HEK293T (cell line): ENCODE measurements around the gene GJC1.

Experiments
- CTCF ChIA-PET: fragments of 350-600 bp; formaldehyde crosslinking; extraction: SDS; loops from one replicate; lab custom pipeline; 2021; ENCODE audit warnings: antibody characterized with exemption, inconsistent platforms; lab: Yijun Ruan, JAX
- POLR2A ChIA-PET: fragments of 350-600 bp; formaldehyde crosslinking; extraction: SDS; loops from one replicate; lab custom pipeline; 2020; ENCODE audit warnings: antibody characterized with exemption, inconsistent platforms; lab: Yijun Ruan, JAX
- DNase-seq: peaks from one replicate; pipeline ENCODE4 v3.0.0; 2012; ENCODE audit warnings: mixed read lengths; ENCODE audit errors: extremely low spot score
- ARNT ChIP-seq: fragments of 450-650 bp; IDR thresholded peaks from 2 replicates; pipeline ENCODE4 v1.6.1; 2017; ENCODE audit warnings: mild to moderate bottlenecking
- BHLHE40 ChIP-seq: fragments of 450-650 bp; IDR thresholded peaks from 2 replicates; pipeline ENCODE4 v1.6.1; 2016; ENCODE audit warnings: mild to moderate bottlenecking, moderate library complexity, borderline replicate concordance
- CTBP1 ChIP-seq: fragments of 450-650 bp; IDR thresholded peaks from 2 replicates; pipeline ENCODE4 v1.6.1; 2016; ENCODE audit warnings: borderline replicate concordance
- ELF4 ChIP-seq: fragments of 450-650 bp; IDR thresholded peaks from 2 replicates; pipeline ENCODE4 v1.6.1; 2017; ENCODE audit warnings: antibody characterized with exemption
- FOXA1 ChIP-seq: fragments of 450-650 bp; IDR thresholded peaks from 2 replicates; pipeline ENCODE4 v1.6.1; 2016; ENCODE audit warnings: mild to moderate bottlenecking
- FOXK2 ChIP-seq: fragments of 450-650 bp; IDR thresholded peaks from 2 replicates; pipeline ENCODE4 v1.6.1; 2016; ENCODE audit warnings: mild to moderate bottlenecking
- FOXM1 ChIP-seq: fragments of 450-650 bp; IDR thresholded peaks from 2 replicates; pipeline ENCODE4 v1.6.1; 2017; ENCODE audit warnings: mild to moderate bottlenecking, borderline replicate concordance
- HDGF ChIP-seq: fragments of 450-650 bp; IDR thresholded peaks from 2 replicates; pipeline ENCODE4 v1.6.1; 2017; ENCODE audit warnings: antibody characterized with exemption, borderline replicate concordance
- L3MBTL2 ChIP-seq: fragments of 450-650 bp; conservative IDR thresholded peaks from 2 replicates; pipeline ENCODE4 v1.6.1; 2016; ENCODE audit warnings: mild to moderate bottlenecking
- LEF1 ChIP-seq: fragments of 450-650 bp; IDR thresholded peaks from 2 replicates; pipeline ENCODE4 v1.6.1; 2017; ENCODE audit warnings: mild to moderate bottlenecking, borderline replicate concordance
- NFRKB ChIP-seq: fragments of 450-650 bp; IDR thresholded peaks from 2 replicates; pipeline ENCODE4 v1.6.1; 2016; ENCODE audit warnings: mild to moderate bottlenecking, moderate library complexity
- SP1 ChIP-seq: fragments of 450-650 bp; IDR thresholded peaks from 2 replicates; pipeline ENCODE4 v1.6.1; 2017
- SUZ12 ChIP-seq: fragments of 450-650 bp; IDR thresholded peaks from 2 replicates; pipeline ENCODE4 v1.6.1; 2016; ENCODE audit warnings: mild to moderate bottlenecking
- TARDBP ChIP-seq: fragments of 450-650 bp; IDR thresholded peaks from 2 replicates; pipeline ENCODE4 v1.6.1; 2016
- ZNF384 ChIP-seq: fragments of 450-650 bp; IDR thresholded peaks from 2 replicates; pipeline ENCODE4 v1.6.1; 2016
- TF ChIP-seq, protein P1 (sequence below): fragments of 450-650 bp; IDR thresholded peaks from 2 replicates; pipeline ENCODE4 v1.6.1; 2016

GJC1 gene

DNA sequence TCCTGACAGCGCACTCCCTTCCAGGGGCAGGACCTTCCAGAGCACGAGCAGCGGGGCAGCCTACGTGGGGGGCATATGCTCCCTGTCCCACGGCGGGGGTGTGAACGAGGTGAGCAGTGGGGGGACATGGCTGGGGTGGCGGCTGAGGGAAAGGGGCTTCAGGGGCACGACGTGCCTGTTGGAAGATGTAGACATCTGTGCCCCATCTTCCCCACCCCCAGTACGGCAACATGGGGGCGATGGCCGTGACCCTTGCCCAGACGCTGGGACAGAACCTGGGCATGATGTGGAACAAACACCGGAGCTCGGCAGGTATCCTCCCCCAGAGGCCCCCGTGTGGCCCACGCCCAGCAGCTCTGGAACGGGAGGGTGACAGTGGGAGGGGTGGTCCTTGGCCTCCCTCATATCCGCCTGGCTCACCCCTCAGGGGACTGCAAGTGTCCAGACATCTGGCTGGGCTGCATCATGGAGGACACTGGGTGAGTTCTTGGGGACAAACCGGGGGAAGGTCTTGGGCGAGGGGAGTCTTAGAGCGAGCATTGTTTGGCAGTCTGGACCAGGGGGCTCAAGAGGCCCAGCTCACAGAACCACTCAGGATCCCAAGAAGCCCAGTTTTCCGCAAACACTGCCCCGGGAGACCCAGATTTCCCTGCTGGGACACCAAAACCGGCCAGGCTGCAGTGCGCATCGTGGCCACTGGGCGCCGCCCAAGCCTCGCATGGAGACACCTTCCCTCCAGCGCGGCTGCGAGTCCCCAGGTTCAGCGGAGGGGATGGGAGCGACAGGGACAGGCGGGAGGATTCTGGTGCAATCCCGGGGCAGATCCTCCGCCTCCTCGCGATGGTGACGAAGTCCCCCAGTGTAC lies 55.6 kb downstream of the GJC1 start:
- DNase-seq, result peak; percentile 92
- TF ChIP-seq, protein P1, sequence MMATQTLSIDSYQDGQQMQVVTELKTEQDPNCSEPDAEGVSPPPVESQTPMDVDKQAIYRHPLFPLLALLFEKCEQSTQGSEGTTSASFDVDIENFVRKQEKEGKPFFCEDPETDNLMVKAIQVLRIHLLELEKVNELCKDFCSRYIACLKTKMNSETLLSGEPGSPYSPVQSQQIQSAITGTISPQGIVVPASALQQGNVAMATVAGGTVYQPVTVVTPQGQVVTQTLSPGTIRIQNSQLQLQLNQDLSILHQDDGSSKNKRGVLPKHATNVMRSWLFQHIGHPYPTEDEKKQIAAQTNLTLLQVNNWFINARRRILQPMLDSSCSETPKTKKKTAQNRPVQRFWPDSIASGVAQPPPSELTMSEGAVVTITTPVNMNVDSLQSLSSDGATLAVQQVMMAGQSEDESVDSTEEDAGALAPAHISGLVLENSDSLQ, result peak; percentile 17; the same call in 1 of the 2 replicates
- TF ChIP-seq HDGF, result 0 out of 2 replicates have a peak, but pooled peaks have one; percentile 15
- no peak for TF ChIP-seq SUZ12
- POLR2A ChIA-PET, result interaction anchor here (1.3 to 1.5 kb wide), 2 partner anchors 68 to 93 kb away, joined by 3 to 6 read pairs; no protein-coding TSS in a partner anchor

GRCh38 chr17:44773140-44773539 lies 56.9 kb downstream of the GJC1 start:
- POLR2A ChIA-PET, result interaction anchor here (1.1 kb wide), 1 partner anchor 13 kb away, joined by 3 read pairs; no protein-coding TSS in a partner anchor
- CTCF ChIA-PET, result no interaction called here
- DNase-seq, result no peak
- TF ChIP-seq HDGF, result no peak

More for the DNA sequence above, 55.6 kb downstream of the GJC1 start:
- CTCF ChIA-PET, result interaction anchor here (0.6 to 2.4 kb wide), 7 partner anchors 15 to 104 kb away, joined by 3 to 17 read pairs (median 5); no protein-coding TSS in a partner anchor

DNA sequence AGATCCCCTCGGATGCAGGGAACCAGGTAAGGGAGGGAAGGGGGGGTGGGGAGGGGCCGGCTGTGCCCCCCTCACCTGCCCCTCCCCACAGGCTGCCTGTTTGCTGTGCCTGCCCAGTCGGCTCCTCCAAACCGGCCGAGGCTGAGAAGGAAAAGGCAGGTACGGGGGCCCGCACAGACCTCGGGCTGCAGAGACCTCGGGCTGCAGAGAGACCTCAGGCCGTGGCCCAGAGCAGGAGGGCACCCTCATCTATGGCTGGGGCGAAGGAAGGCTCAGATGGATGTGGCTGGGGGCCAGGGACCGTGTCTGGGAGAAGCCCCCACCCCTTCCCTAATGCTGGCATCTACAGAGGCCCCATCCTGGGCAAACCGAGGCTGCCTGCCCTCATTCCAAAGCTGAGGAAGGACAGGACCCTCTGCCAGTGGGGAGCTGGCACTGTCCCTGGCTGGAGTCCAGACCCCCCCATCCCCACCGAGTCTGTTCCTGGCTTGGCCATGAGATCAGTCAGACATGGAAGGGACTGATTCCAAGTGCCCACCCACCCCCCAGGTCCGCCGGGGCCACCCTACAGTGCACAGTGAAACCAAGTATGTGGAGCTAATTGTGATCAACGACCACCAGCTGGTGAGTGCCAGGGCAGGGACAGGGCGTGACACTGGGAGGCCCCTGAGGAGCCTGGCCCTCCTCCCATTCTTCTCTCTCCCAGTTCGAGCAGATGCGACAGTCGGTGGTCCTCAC lies 57.6 kb downstream of the GJC1 start:
- CTCF ChIA-PET, result no interaction called here
- POLR2A ChIA-PET, result interaction anchor here (1.1 kb wide), 1 partner anchor 13 kb away, joined by 3 read pairs; no protein-coding TSS in a partner anchor
- TF ChIP-seq SUZ12, result no peak
- no peak for TF ChIP-seq LEF1
- no peak for TF ChIP-seq ARNT
- TF ChIP-seq L3MBTL2, result no peak
- TF ChIP-seq FOXA1, result no peak
- no peak for DNase-seq

DNA sequence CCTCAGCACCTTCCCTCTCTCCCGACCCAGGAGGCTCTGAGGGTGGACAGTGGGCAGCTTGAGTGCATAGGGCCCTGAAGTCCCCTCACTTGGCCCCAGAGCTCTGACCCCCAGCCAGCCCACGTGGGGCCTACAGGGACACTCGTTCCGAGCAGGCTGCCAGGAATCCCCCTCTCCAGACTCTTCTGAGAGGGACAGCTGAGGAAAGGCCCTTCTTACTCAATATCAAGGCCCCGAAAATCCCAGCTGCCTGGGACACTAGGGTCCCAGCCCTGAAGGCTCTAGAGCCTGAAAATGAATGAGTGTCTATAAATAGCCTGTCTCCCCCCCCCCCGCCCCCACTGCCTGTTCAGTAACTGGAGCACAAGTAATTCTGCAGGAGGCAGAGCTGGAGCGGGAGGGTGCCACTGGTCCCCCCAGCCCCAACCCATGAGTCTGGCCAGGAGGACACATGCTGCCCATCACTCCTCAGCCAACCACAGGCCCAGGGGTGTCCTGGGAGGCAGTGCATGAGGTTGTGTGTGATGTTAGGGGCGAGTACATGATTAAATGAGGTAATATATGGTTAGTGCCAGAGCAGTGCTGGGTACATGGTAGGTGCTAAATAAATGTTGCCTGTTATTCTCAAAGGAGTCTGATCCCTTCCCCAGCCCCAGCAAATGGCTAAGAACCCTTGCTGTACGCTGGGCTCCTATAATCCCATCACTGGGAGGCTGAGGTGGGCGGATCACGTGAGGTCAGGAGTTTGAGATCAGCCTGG lies 59.7 kb downstream of the GJC1 start:
- TF ChIP-seq ELF4 (no peak), LEF1 (no peak), CTBP1 (no peak), TARDBP (no peak)
- POLR2A ChIA-PET, result interaction anchor here (1.6 kb wide), 1 partner anchor 11 kb away, joined by 7 read pairs; the partner anchor contains the start of gene ADAM11

DNA sequence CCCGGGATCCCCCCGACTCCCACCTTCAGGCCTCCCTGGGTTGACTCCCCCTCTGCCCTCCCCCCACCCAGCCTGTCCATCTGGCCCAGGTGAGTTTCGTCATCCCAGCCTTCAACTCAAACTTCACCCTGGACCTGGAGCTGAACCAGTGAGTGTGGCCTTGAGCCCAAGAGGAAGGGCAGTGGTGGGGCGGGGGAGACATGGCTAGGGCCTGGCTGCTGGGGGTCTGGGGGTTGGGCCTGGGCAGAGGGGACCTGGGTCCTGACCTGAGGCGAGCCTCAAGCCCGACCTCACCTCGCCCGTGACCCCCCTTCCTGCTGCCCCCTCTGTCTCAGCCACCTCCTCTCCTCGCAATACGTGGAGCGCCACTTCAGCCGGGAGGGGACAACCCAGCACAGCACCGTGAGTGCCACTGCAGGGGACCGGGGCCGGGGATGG lies 60.4 kb downstream of the GJC1 start:
- no peak for DNase-seq
- no peak for TF ChIP-seq SP1
- no peak for TF ChIP-seq NFRKB
- no peak for TF ChIP-seq FOXM1
- TF ChIP-seq, protein P1, result no peak
- no peak for TF ChIP-seq CTBP1
- no peak for TF ChIP-seq L3MBTL2
- TF ChIP-seq FOXA1, result no peak
- TF ChIP-seq HDGF, result no peak
- TF ChIP-seq LEF1, result no peak
- TF ChIP-seq ZNF384, result no peak
- TF ChIP-seq SUZ12, result no peak
- ChIA-PET CTCF (interaction anchor here (0.6 kb wide), 1 partner anchor 10 kb away, joined by 3 read pairs; no protein-coding TSS in a partner anchor), POLR2A (interaction anchor here (1.6 kb wide), 1 partner anchor 11 kb away, joined by 7 read pairs; the partner anchor contains the start of gene ADAM11)

More for the DNA sequence above, 59.7 kb downstream of the GJC1 start:
- CTCF ChIA-PET, result interaction anchor here (0.6 to 1.4 kb wide), 4 partner anchors 9 to 824 kb away, joined by 3 read pairs; partner anchors contain the start of gene ADAM11
- DNase-seq, result no peak

GRCh38 chr17:44769230-44769629 lies 60.9 kb downstream of the GJC1 start:
- POLR2A ChIA-PET, result no interaction called here
- TF ChIP-seq BHLHE40 (no peak), ARNT (no peak), ELF4 (no peak), ZNF384 (no peak), HDGF (no peak), SP1 (no peak), NFRKB (no peak), SUZ12 (no peak), LEF1 (no peak), FOXA1 (no peak), FOXK2 (no peak), L3MBTL2 (no peak), FOXM1 (no peak), CTBP1 (no peak), TARDBP (no peak)
- TF ChIP-seq, protein P1, result no peak
- no peak for DNase-seq
- CTCF ChIA-PET, result no interaction called here
